GM19025 (cell line): Measurements from ENCODE around the gene ARFIP2.
"Not testable (repeated sequence)": the region's sequence is repeated elsewhere in the genome, so short reads cannot be mapped to it uniquely, and the experiment has no call there.

Source experiments
- ATAC-seq: cut with Tn5 transposase; IDR thresholded peaks from one replicate; pipeline ENCODE4 v1.9.1; 2021; ENCODE audit warnings: mild to moderate bottlenecking, low read depth, moderate library complexity; ENCODE audit not compliant: unreplicated experiment

Gene ARFIP2

DNA sequence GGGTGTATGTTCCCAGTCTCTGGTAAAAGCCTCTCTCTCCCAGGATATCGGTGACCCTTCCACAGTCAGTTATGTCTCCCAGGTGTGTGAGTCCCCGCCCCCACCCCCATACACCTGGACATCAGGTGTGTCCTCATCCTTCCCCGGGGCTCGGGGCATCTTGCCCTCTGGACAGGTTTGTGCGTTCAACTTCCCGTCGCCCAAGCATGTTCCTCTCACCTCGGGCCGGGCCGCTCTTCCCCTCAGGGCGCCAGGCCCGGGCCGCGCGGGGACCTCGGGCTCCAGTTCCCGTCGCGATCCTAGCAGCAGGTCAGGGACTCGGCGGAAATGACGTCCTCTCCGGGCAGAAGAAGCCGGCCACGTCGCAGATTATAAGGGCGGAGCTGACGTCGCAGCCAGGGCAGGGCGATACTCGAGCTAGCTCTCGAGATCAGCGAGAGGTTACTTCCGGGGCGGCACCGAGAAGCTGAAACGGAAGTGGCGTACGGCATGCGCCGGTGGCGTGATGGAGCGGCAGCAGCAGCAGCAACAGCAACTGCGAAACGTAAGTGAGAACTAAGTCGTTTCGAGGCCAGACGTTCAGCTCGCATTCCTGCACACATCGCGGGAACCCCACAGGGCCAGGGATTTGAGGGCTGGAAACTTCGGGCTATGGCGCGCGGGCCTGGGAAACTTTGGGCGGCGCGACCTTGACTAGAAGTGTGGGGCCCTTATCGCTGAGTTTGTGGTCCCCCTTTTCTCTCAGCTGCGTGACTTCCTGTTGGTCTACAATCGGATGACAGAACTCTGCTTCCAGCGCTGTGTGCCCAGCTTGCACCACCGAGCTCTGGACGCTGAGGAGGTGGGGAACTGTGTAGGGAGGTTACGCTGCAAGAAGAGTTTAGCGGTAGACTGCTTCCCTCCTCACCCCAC lies at the start of gene ARFIP2, which contains the start of gene TIMM10B:
ARFIP2 (minus strand) TSS at position 320 of the 912 bp plus-strand sequence. CDS start 910 bp downstream, outside the sequence.
TIMM10B (plus strand) TSS at position 490 of the 912 bp plus-strand sequence; CDS start at position 506, 16 bp downstream.
- ATAC-seq = peak; percentile 99

GRCh38 chr11:6530848-6531247 lies 49.7 kb upstream of the ARFIP2 start:
- no peak for ATAC-seq

GRCh38 chr11:6529266-6529665 lies 48.1 kb upstream of the ARFIP2 start:
- no peak for ATAC-seq

- ATAC-seq = no peak
Measured at GRCh38 chr11:6526411-6527135, 45.4 kb upstream of the ARFIP2 start.

GRCh38 chr11:6523253-6523652 lies 42.1 kb upstream of the ARFIP2 start:
- ATAC-seq = no peak

GRCh38 chr11:6521946-6522345 lies 40.8 kb upstream of the ARFIP2 start:
- not testable (repeated sequence) for ATAC-seq

DNA sequence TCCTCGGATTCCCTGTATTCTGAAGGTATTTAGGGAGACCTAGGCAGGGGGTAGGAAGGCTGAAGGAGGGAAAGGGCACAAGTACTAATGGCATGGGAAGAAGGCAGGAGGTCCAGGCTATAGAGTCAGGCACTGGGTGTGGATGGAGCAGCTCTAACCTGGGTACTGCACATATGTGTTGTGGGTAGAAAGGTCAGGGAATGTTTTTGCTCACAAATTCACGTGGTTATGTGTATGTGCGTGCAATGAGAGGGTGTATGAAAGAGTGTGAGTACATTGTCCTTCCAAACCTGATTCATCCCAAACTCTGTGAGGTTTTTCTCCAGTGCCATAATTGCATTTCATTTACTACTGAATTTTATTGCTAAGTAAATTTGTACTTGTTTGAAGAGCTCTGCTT lies 39.1 kb upstream of the ARFIP2 start:
- ATAC-seq = no peak

GRCh38 chr11:6516865-6517264 lies 35.7 kb upstream of the ARFIP2 start:
- ATAC-seq = no peak

DNA sequence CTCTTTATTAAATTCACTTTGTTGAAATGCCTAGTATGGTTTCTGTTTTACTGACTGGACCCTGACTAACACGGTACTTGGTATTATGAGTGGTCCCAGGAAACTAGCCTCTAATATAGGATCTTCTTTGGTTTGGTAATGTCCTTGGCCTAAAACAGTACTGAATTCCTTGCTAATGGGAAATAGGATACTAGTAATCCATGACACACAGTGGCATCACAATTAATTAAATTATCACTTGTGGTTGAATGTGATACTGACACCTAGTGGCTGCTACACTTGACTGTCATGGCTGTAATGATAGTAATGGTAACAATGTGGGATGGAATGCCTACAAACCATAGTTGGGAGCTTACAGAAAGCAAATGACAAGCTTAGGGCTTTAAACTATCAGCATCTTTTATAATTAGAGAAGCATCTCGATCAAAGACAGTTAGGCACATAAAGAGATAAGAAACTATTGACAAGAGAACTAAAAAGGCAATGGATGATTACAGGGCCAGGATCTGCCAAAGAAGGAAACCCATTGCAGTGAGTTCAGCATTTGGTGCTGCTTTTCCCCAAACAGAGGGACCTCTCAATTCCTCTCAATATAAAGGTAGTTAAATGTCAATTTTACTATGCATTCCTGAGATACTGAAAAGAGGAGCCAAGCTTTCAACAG lies 24.6 kb upstream of the ARFIP2 start:
- no peak for ATAC-seq

DNA sequence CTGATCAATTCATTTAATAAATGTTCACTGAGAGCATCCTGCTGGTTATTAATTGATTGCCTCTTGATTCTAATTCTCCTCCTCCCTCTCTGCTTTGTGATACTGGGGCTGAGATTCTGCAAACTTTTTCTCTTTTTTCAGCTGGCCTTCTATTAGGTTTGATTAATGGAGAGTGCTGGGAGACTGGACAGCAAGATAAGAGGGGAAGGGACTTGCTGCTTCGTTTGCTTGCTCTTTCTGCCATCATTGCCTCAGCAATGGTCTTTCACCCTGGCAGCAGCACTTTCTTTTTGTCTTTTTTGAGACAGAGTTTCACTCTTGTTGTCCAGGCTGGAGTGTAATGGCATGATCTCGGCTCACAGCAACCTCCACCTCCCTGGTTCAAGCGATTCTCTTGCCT lies 23.0 kb upstream of the ARFIP2 start:
- ATAC-seq = no peak

GRCh38 chr11:6502382-6502781 lies 21.3 kb upstream of the ARFIP2 start:
- ATAC-seq = no peak

DNA sequence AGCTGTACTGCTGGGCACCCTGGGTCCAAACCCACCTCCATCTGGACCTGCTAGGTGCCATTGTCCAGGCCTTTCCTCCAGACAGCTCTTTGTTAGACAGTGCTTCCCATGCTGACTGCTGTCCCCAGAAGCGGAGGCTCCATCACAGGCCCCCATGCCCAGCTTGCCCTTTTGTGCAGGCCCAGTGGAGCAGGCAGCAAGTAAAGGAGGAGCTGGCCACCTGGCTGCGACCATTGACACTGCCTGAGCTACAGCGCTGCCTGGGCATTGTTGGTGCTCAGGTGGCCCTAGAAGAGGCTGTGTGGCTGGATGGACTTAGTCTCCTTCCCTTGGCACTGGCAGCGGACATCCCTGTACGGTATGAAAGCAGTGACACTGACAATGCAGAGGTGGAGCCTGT lies 17.4 kb upstream of the ARFIP2 start:
- ATAC-seq = no peak

- ATAC-seq = no peak
Measured at GRCh38 chr11:6498121-6498520, 17.0 kb upstream of the ARFIP2 start.

GRCh38 chr11:6497069-6497839 lies 16.1 kb upstream of the ARFIP2 start, which contains the start of gene DNHD1:
TSS of gene DNHD1 (plus strand) at chr11:6497280. CDS start at chr11:6498216, 936 bp downstream.
- ATAC-seq = no peak

DNA sequence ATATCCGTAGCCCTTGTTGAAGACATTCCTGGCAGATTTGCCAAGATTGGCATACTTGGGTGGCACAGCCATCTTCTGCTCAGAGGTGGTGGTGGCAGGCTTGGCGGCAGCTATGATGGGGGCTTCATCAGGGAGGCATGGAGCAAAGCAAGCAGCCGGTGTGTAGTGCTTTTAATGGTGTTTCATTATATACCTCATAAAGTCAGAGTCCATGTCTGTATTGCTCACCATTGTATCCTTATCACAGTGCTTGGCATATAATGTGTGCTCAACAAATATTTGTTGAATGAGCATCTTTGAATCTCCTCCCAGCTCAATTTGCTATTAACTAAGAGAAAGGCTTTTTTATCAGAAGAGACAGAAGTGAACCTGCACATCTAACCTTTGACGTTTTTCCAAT lies 8.2 kb upstream of the ARFIP2 start:
- no peak for ATAC-seq

GRCh38 chr11:6488821-6489220 lies 7.7 kb upstream of the ARFIP2 start:
- ATAC-seq = no peak

GRCh38 chr11:6488342-6488741 lies 7.2 kb upstream of the ARFIP2 start:
- ATAC-seq = no peak

DNA sequence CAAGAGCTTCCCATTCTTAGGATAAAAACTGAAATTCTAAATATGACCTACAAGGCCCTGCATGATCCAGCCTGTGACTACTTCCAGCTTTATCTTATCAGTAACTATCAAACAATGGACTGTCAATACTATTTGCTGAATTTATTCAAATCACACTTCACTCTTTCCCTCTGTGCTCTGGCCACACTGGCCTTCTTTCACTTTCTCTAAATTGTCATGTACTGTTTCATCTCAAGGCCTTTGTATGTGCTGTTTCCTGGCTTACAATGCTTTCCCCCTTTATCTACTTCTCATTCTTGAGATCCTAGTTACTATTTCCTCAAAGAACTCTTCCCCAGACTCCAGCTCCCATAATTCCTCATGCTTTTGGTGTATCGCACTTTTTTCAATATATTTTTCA lies 5.8 kb upstream of the ARFIP2 start:
- ATAC-seq = no peak

- no peak for ATAC-seq
Measured at GRCh38 chr11:6486256-6486655, 5.1 kb upstream of the ARFIP2 start.

GRCh38 chr11:6485661-6486060 lies 4.5 kb upstream of the ARFIP2 start:
- no peak for ATAC-seq
